WTC11 (cell line): ENCODE results near the gene NBL1. TPM values are rescaled to one million over a fixed set of nuclear protein-coding genes. Genes with fewer than 3 reads are reported as not detected.

Source experiments
- ATAC-seq: fragments of 200-7000 bp; cut with Tn5 transposase; 2 replicates; pipeline ENCODE4 v1.10.0; 2021; ENCODE audit warnings: mild to moderate bottlenecking, moderate library complexity
- CTCF ChIA-PET: fragments of 300-600 bp; sonication (Branson Sonifier 250); formaldehyde crosslinking; loops from one replicate; lab custom pipeline; 2021; ENCODE audit warnings: antibody characterized with exemption; lab: Charles Lee
- POLR2A ChIA-PET: fragments of 350-600 bp; sonication (Branson Sonifier 250); formaldehyde crosslinking; loops from one replicate; lab custom pipeline; 2021; ENCODE audit warnings: antibody characterized with exemption; lab: Charles Lee
- DNase-seq: peaks from one replicate; pipeline ENCODE4 v3.0.0; 2021; ENCODE audit warnings: low spot score
- H3K27ac Mint-ChIP-seq: 2 replicates; pipeline ENCODE4 v1.8.0; 2021; ENCODE audit warnings: mixed read lengths
- H3K27me3 Mint-ChIP-seq: 2 replicates; pipeline ENCODE4 v1.8.0; 2021; ENCODE audit warnings: low read depth, mild to moderate bottlenecking, moderate library complexity, mixed read lengths
- H3K36me3 Mint-ChIP-seq: 2 replicates; pipeline ENCODE4 v1.8.0; 2021; ENCODE audit warnings: mixed read lengths
- H3K4me1 Mint-ChIP-seq: 2 replicates; pipeline ENCODE4 v1.8.0; 2022; ENCODE audit warnings: mixed read lengths
- H3K4me3 Mint-ChIP-seq: 2 replicates; pipeline ENCODE4 v1.8.0; 2021; ENCODE audit warnings: mild to moderate bottlenecking, moderate library complexity, mixed read lengths
- H3K9me3 Mint-ChIP-seq: 2 replicates; pipeline ENCODE4 v1.8.0; 2021; ENCODE audit warnings: mixed read lengths
- ETV6 ChIP-seq: sonication (generic); formaldehyde crosslinking; IDR thresholded peaks from 2 replicates; pipeline ENCODE4 v1.8.1; 2022; ENCODE audit warnings: mild to moderate bottlenecking, missing genetic modification reagents
- FOXP1 ChIP-seq: sonication (generic); formaldehyde crosslinking; IDR thresholded peaks from 2 replicates; pipeline ENCODE4 v1.8.0; 2022; ENCODE audit warnings: missing genetic modification reagents, mild to moderate bottlenecking, moderate library complexity, borderline replicate concordance
- IRF2 ChIP-seq: sonication (generic); formaldehyde crosslinking; IDR thresholded peaks from 2 replicates; pipeline ENCODE4 v1.8.0; 2022; ENCODE audit warnings: low read depth, missing genetic modification reagents, borderline replicate concordance
- NR1H2 ChIP-seq: sonication (generic); formaldehyde crosslinking; IDR thresholded peaks from 2 replicates; pipeline ENCODE4 v1.9.0; 2021; ENCODE audit warnings: mild to moderate bottlenecking, moderate library complexity, missing genetic modification reagents
- NR3C1 ChIP-seq: sonication (generic); formaldehyde crosslinking; conservative IDR thresholded peaks from 2 replicates; pipeline ENCODE4 v1.8.1; 2023; ENCODE audit warnings: low read depth, mild to moderate bottlenecking, missing genetic modification reagents
- PRRX2 ChIP-seq: fragments of 250-450 bp; sonication (Bioruptor Pico); IDR thresholded peaks from 2 replicates; pipeline ENCODE4 v1.8.0; 2021; ENCODE audit warnings: mild to moderate bottlenecking
- RORB ChIP-seq: fragments of 250-450 bp; sonication (Bioruptor Pico); IDR thresholded peaks from 2 replicates; pipeline ENCODE4 v1.9.0; 2021; ENCODE audit warnings: mild to moderate bottlenecking
- TP53 ChIP-seq: sonication (generic); formaldehyde crosslinking; IDR thresholded peaks from 2 replicates; pipeline ENCODE4 v1.8.1; 2023; ENCODE audit warnings: mild to moderate bottlenecking, missing genetic modification reagents
- total RNA-seq: library from RNA; stranded (reverse); gene quantifications from 3 replicates; pipeline ENCODE4 v1.2.3, GENCODE V29; 2021
- TF ChIP-seq, protein P1 (sequence below): fragments of 250-450 bp; sonication (Bioruptor Pico); conservative IDR thresholded peaks from 2 replicates; pipeline ENCODE4 v1.9.0; 2021; ENCODE audit warnings: mild to moderate bottlenecking
- TF ChIP-seq, protein P2 (sequence below): sonication (generic); formaldehyde crosslinking; IDR thresholded peaks from 2 replicates; pipeline ENCODE4 v1.8.1; 2022; ENCODE audit warnings: mild to moderate bottlenecking, moderate library complexity, missing genetic modification reagents
- TF ChIP-seq, protein P3 (sequence below): sonication (generic); formaldehyde crosslinking; IDR thresholded peaks from 2 replicates; pipeline ENCODE4 v1.8.1; 2023; ENCODE audit warnings: mild to moderate bottlenecking, missing genetic modification reagents
- TF ChIP-seq, protein P4 (sequence below): sonication (generic); formaldehyde crosslinking; IDR thresholded peaks from 2 replicates; pipeline ENCODE4 v1.8.1; 2023; ENCODE audit warnings: mild to moderate bottlenecking, missing genetic modification reagents, borderline replicate concordance
- TF ChIP-seq, protein P5 (sequence below): fragments of 250-450 bp; sonication (Bioruptor Pico); IDR thresholded peaks from 2 replicates; pipeline ENCODE4 v1.9.0; 2021; ENCODE audit warnings: mild to moderate bottlenecking
- TF ChIP-seq, protein P6 (sequence below): fragments of 250-450 bp; sonication (Bioruptor Pico); IDR thresholded peaks from 2 replicates; pipeline ENCODE4 v1.9.0; 2021; ENCODE audit warnings: moderate library complexity, mild to moderate bottlenecking, inconsistent platforms, borderline replicate concordance
- TF ChIP-seq, protein P7 (sequence below): sonication (generic); formaldehyde crosslinking; IDR thresholded peaks from 2 replicates; pipeline ENCODE4 v1.8.0; 2022; ENCODE audit warnings: mild to moderate bottlenecking, missing genetic modification reagents
- TF ChIP-seq, protein P8 (sequence below): sonication (generic); formaldehyde crosslinking; IDR thresholded peaks from 2 replicates; pipeline ENCODE4 v1.8.1; 2023; ENCODE audit warnings: mild to moderate bottlenecking, missing genetic modification reagents, moderate library complexity

The NBL1 gene
- total RNA-seq, 1 experiment from 2014 or later: 17.1 TPM

DNA sequence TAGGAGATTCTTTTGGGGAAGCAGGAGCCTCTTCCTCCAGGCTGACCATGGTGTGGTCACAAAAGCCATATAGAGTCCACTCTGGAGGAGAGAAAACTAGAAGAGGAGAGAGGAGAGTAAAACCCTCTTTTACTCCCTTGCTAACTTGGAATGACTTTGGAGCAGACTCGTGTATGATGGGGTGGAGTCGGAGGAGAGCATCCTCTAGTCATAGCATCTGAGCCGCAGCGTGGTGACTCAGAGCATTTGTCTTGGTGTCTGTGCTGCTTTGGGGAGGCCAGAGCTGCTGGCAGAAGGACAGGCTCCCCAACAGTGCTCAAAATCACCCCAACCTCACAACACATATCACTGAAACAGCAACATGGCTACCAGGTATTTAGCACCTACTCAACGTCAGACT lies 31.7 kb downstream of the NBL1 start:
- no peak for TF ChIP-seq IRF2 (CRISPR knock-in tag)
- TF ChIP-seq, protein P1, sequence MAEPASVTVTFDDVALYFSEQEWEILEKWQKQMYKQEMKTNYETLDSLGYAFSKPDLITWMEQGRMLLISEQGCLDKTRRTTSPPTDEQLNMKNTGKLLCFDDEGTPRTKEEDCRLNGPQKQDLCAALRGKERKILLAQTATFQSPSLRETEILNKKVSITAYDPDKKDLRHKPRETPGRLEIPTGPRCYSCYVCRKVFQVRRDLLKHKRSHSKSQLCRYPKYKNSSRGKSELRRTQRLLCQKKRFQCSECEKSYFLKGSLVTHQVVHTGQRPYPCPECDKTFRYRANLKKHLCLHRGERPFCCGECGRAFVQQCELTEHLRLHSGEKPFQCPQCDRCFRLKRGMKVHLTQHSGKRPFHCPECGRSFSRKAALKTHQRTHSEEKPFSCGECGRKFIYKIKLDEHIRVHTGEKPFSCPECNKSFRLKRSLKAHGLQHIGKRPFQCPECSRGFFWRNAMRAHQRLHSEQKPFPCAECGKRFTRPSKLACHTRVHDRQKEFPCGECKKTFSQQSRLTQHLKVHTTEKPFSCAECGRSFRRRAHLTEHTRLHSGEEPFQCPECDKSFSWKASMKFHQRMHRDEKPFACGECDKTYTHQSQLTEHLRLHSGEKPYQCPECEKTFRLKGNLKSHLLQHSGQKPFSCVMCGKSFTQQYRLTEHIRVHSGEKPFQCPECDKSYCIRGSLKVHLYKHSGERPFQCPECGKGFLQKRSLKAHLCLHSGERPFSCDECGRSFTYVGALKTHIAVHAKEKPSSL (CRISPR knock-in tag): no peak
- TF ChIP-seq, protein P2, sequence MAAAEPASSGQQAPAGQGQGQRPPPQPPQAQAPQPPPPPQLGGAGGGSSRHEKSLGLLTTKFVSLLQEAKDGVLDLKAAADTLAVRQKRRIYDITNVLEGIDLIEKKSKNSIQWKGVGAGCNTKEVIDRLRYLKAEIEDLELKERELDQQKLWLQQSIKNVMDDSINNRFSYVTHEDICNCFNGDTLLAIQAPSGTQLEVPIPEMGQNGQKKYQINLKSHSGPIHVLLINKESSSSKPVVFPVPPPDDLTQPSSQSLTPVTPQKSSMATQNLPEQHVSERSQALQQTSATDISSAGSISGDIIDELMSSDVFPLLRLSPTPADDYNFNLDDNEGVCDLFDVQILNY: no peak
- no peak for TF ChIP-seq NR1H2 (CRISPR knock-in tag)
- TF ChIP-seq, protein P3, sequence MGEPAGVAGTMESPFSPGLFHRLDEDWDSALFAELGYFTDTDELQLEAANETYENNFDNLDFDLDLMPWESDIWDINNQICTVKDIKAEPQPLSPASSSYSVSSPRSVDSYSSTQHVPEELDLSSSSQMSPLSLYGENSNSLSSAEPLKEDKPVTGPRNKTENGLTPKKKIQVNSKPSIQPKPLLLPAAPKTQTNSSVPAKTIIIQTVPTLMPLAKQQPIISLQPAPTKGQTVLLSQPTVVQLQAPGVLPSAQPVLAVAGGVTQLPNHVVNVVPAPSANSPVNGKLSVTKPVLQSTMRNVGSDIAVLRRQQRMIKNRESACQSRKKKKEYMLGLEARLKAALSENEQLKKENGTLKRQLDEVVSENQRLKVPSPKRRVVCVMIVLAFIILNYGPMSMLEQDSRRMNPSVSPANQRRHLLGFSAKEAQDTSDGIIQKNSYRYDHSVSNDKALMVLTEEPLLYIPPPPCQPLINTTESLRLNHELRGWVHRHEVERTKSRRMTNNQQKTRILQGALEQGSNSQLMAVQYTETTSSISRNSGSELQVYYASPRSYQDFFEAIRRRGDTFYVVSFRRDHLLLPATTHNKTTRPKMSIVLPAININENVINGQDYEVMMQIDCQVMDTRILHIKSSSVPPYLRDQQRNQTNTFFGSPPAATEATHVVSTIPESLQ (CRISPR knock-in tag): no peak
- TF ChIP-seq, protein P4, sequence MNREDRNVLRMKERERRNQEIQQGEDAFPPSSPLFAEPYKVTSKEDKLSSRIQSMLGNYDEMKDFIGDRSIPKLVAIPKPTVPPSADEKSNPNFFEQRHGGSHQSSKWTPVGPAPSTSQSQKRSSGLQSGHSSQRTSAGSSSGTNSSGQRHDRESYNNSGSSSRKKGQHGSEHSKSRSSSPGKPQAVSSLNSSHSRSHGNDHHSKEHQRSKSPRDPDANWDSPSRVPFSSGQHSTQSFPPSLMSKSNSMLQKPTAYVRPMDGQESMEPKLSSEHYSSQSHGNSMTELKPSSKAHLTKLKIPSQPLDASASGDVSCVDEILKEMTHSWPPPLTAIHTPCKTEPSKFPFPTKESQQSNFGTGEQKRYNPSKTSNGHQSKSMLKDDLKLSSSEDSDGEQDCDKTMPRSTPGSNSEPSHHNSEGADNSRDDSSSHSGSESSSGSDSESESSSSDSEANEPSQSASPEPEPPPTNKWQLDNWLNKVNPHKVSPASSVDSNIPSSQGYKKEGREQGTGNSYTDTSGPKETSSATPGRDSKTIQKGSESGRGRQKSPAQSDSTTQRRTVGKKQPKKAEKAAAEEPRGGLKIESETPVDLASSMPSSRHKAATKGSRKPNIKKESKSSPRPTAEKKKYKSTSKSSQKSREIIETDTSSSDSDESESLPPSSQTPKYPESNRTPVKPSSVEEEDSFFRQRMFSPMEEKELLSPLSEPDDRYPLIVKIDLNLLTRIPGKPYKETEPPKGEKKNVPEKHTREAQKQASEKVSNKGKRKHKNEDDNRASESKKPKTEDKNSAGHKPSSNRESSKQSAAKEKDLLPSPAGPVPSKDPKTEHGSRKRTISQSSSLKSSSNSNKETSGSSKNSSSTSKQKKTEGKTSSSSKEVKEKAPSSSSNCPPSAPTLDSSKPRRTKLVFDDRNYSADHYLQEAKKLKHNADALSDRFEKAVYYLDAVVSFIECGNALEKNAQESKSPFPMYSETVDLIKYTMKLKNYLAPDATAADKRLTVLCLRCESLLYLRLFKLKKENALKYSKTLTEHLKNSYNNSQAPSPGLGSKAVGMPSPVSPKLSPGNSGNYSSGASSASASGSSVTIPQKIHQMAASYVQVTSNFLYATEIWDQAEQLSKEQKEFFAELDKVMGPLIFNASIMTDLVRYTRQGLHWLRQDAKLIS (CRISPR knock-in tag): no peak
- TF ChIP-seq PRRX2 (CRISPR knock-in tag): no peak
- TF ChIP-seq TP53 (CRISPR knock-in tag): no peak
- TF ChIP-seq NR3C1 (CRISPR knock-in tag): no peak
- TF ChIP-seq FOXP1: no peak
- TF ChIP-seq, protein P5, sequence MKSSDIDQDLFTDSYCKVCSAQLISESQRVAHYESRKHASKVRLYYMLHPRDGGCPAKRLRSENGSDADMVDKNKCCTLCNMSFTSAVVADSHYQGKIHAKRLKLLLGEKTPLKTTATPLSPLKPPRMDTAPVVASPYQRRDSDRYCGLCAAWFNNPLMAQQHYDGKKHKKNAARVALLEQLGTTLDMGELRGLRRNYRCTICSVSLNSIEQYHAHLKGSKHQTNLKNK (CRISPR knock-in tag): no peak
- no peak for TF ChIP-seq ETV6 (CRISPR knock-in tag)
- TF ChIP-seq, protein P6, sequence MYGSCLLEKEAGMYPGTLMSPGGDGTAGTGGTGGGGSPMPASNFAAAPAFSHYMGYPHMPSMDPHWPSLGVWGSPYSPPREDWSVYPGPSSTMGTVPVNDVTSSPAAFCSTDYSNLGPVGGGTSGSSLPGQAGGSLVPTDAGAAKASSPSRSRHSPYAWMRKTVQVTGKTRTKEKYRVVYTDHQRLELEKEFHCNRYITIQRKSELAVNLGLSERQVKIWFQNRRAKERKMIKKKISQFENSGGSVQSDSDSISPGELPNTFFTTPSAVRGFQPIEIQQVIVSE: no peak
- TF ChIP-seq RORB (CRISPR knock-in tag): no peak
- TF ChIP-seq, protein P7, sequence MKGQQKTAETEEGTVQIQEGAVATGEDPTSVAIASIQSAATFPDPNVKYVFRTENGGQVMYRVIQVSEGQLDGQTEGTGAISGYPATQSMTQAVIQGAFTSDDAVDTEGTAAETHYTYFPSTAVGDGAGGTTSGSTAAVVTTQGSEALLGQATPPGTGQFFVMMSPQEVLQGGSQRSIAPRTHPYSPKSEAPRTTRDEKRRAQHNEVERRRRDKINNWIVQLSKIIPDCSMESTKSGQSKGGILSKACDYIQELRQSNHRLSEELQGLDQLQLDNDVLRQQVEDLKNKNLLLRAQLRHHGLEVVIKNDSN (CRISPR knock-in tag): no peak
- TF ChIP-seq, protein P8, sequence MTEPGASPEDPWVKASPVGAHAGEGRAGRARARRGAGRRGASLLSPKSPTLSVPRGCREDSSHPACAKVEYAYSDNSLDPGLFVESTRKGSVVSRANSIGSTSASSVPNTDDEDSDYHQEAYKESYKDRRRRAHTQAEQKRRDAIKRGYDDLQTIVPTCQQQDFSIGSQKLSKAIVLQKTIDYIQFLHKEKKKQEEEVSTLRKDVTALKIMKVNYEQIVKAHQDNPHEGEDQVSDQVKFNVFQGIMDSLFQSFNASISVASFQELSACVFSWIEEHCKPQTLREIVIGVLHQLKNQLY (CRISPR knock-in tag): no peak
- no peaks in the 10 kb centered on the region for H3K9me3 Mint-ChIP-seq
- DNase-seq: no peak
- H3K36me3 Mint-ChIP-seq: no peaks in the 10 kb centered on the region
- ChIA-PET CTCF (interaction anchor here (1.0 to 5.1 kb wide), 4 partner anchors 15 to 206 kb away, joined by 3 to 37 read pairs (median 12); partner anchors contain the start of gene OTUD3), POLR2A (no interaction called here)
- peaks cover 22% of the 10 kb centered on the region for H3K27me3 Mint-ChIP-seq
- H3K4me1 Mint-ChIP-seq: no peaks in the 10 kb centered on the region
- H3K4me3 Mint-ChIP-seq: no peak overlapping the region
- no peak for ATAC-seq
- H3K27ac Mint-ChIP-seq: no peak overlapping the region
